HepG2 (cell line): Measurements from ENCODE around the gene RFC2. TPM values are rescaled to one million over a fixed set of nuclear protein-coding genes. Genes with fewer than 3 reads are reported as not detected.

ENCODE experiments used
- BATF2 ChIP-seq: sonication (generic); formaldehyde crosslinking; IDR thresholded peaks from 2 replicates; pipeline ENCODE4 v1.8.0; 2022; ENCODE audit warnings: mild to moderate bottlenecking, missing genetic modification reagents, moderate library complexity
- KIAA2018 ChIP-seq: sonication (generic); formaldehyde crosslinking; IDR thresholded peaks from 2 replicates; pipeline ENCODE4 v1.5.0; 2020; ENCODE audit warnings: mild to moderate bottlenecking, missing genetic modification reagents, borderline replicate concordance
- PCBP2 ChIP-seq: fragments of 200-400 bp; formaldehyde crosslinking; optimal IDR thresholded peaks from 2 replicates; pipeline ENCODE3; 2018; ENCODE audit warnings: low read length, low read depth; ENCODE audit not compliant: poor library complexity, severe bottlenecking
- ZBTB33 ChIP-seq: sonication (generic); formaldehyde crosslinking; IDR thresholded peaks from 2 replicates; pipeline ENCODE4 v1.4.0; 2020; ENCODE audit warnings: missing genetic modification reagents
- ZMYM3 ChIP-seq: sonication (generic); formaldehyde crosslinking; IDR thresholded peaks from 2 replicates; pipeline ENCODE4 v1.5.1; 2020; ENCODE audit warnings: mild to moderate bottlenecking, missing genetic modification reagents
- ZNF276 ChIP-seq: sonication (generic); formaldehyde crosslinking; IDR thresholded peaks from 2 replicates; pipeline ENCODE4 v1.4.0; 2020; ENCODE audit warnings: mild to moderate bottlenecking, low read depth, missing genetic modification reagents
- ZNF280D ChIP-seq: sonication (generic); formaldehyde crosslinking; IDR thresholded peaks from 2 replicates; pipeline ENCODE4 v1.5.1; 2020; ENCODE audit warnings: mild to moderate bottlenecking, missing genetic modification reagents
- ZNF598 ChIP-seq: sonication (generic); formaldehyde crosslinking; IDR thresholded peaks from 2 replicates; pipeline ENCODE4 v1.5.1; 2020; ENCODE audit warnings: mild to moderate bottlenecking, missing genetic modification reagents, borderline replicate concordance
- ZNF770 ChIP-seq: sonication (generic); formaldehyde crosslinking; IDR thresholded peaks from 2 replicates; pipeline ENCODE4 v1.5.0; 2020; ENCODE audit warnings: mild to moderate bottlenecking, missing genetic modification reagents
- polyA plus RNA-seq, 8 experiments: library from polyadenylated mRNA; depleted of rRNA in 3 of 8; stranded (reverse) in 7 of 8; unstranded in 1 of 8; fragments of >200 nt; fragmentation: Illumina TruSeq in 4 of 8; extraction: Trizol in 4 of 8; gene quantifications; 2 replicates each; pipeline versions ENCODE4 v1.2.1 to v1.2.3, GENCODE V29; 2011 to 2016; ENCODE audit warnings: low read depth in 4 of 8, missing spikeins in 1 of 8, mixed read lengths in 1 of 8; ENCODE audit not compliant: insufficient read depth in 1 of 8
- total RNA-seq, 5 experiments: library from RNA; depleted of rRNA; stranded (reverse); fragments of >200 nt; fragmentation: Illumina TruSeq; extraction: Trizol; gene quantifications; 2 replicates each; pipeline ENCODE4 v1.2.3, GENCODE V29; 2016; ENCODE audit warnings: low read depth in 1 of 5

The RFC2 gene
- total and polyA plus RNA-seq, 2 of the 13 experiments (the other 11 are each of a cell fraction or from before 2014, with no cell fraction given): 14.6 to 43.5 TPM

- TF ChIP-seq ZNF280D (CRISPR knock-in tag) (0 out of 2 replicates have a peak, but pooled peaks have one; percentile 50), ZNF276 (CRISPR knock-in tag) (0 out of 2 replicates have a peak, but pooled peaks have one; percentile 34), BATF2 (CRISPR knock-in tag) (no peak), KIAA2018 (CRISPR knock-in tag) (no peak), PCBP2 (no peak), ZMYM3 (peak; percentile 84), ZNF770 (CRISPR knock-in tag) (peak; percentile 99), ZNF598 (peak; percentile 41; the same call in 1 of the 2 replicates), ZBTB33 (CRISPR knock-in tag) (peak; percentile 79)
Measured at GRCh38 chr7:74206589-74207120, 47.5 kb downstream of the RFC2 start (continued).
